Transverse colon (tissue), 4 donors: ENCODE data around the gene GALNT9. TPM values are rescaled to one million over a fixed set of nuclear protein-coding genes. Genes with fewer than 3 reads are reported as not detected.
"Not testable (repeated sequence)": the region's sequence is repeated elsewhere in the genome, so short reads cannot be mapped to it uniquely, and the experiment has no call there.

Source experiments
- DNase-seq: peaks from one replicate; pipeline ENCODE4 v3.0.0-alpha.2; 2019
- H3K27ac ChIP-seq, 4 donors: fragments of 200-600 bp; sonication (generic); 2 replicates each; pipeline ENCODE4 v1.5.1; 2016 to 2018; ENCODE audit warnings: inconsistent platforms in 4 of 4
- H3K27me3 ChIP-seq: fragments of 200-600 bp; sonication (generic); 2 replicates; pipeline ENCODE4 v1.5.1; 2017; ENCODE audit warnings: inconsistent platforms
- H3K36me3 ChIP-seq, 4 donors: fragments of 200-600 bp; sonication (generic); 2 replicates each; pipeline ENCODE4 v1.5.1; 2017 to 2019; ENCODE audit warnings: inconsistent platforms in 4 of 4
- H3K4me1 ChIP-seq, 4 donors: fragments of 200-600 bp; sonication (generic); 2 replicates each; pipeline ENCODE4 v1.5.1; 2017 to 2020; ENCODE audit warnings: inconsistent platforms in 4 of 4
- H3K4me3 ChIP-seq, 4 donors: fragments of 200-600 bp; sonication (generic); 1 replicate in 1 of 4; 2 replicates in 3 of 4; pipeline versions ENCODE4 v1.5.1 to v1.6.1; 2017 to 2019; ENCODE audit warnings: inconsistent platforms in 4 of 4
- H3K9me3 ChIP-seq, 2 donors: fragments of 200-600 bp; sonication (generic); 2 replicates each; pipeline ENCODE4 v1.5.1; 2017 to 2019; ENCODE audit warnings: inconsistent platforms in 2 of 2
- CTCF ChIP-seq, 5 experiments: fragments of 200-600 bp in 3 of 5; fragments of 450-650 bp in 2 of 5; sonication (generic) in 3 of 5; IDR thresholded peaks; 1 replicate in 2 of 5; 2 replicates in 3 of 5; pipeline ENCODE4 v1.5.1; 2016 to 2017; ENCODE audit warnings: antibody characterized with exemption in 5 of 5, inconsistent platforms in 3 of 5, mild to moderate bottlenecking in 2 of 5, moderate library complexity in 1 of 5
- EP300 ChIP-seq: sonication (generic); formaldehyde crosslinking; IDR thresholded peaks from one replicate; pipeline ENCODE4 v1.6.1; 2017; ENCODE audit warnings: antibody characterized with exemption, low read depth
- POLR2A ChIP-seq: fragments of 450-650 bp; IDR thresholded peaks from one replicate; pipeline ENCODE4 v1.6.1; 2016; ENCODE audit warnings: antibody characterized with exemption, mild to moderate bottlenecking, moderate library complexity
- POLR2AphosphoS5 ChIP-seq, 3 donors: sonication (generic); formaldehyde crosslinking; IDR thresholded peaks; one replicate each; pipeline ENCODE4 v1.6.1; 2016; ENCODE audit warnings: antibody characterized with exemption in 3 of 3
- WGBS, 2 donors: methylation state at CpG; one replicate each; pipeline ENCODE4 v1.1.5; 2018; ENCODE audit warnings: low coverage in 1 of 2; 5-methylcytosine and 5-hydroxymethylcytosine counted together
- in situ Hi-C, 4 donors: fragments of 200-750 bp; cut with MboI; loops; one replicate each; pipeline versions ENCODE4 v1.15.0 to v1.15.1; 2017; ENCODE audit warnings: low sequenced_read_pairs in 3 of 4, low pct_ligation_motif_present in 1 of 4, low pct_unique_long_range_greater_than_20kb in 1 of 4
- intact Hi-C: fragments of 100-400 bp; cut with DNase I; formaldehyde crosslinking; loops from one replicate; pipeline ENCODE4 v1.15.1; 2023; ENCODE audit warnings: low total_unique reads
- total RNA-seq, 4 donors: library from RNA; depleted of rRNA; stranded (reverse); fragments of >200 nt; gene quantifications; one replicate each; pipeline ENCODE4 v1.1.0, GENCODE V29; 2016

Gene GALNT9
- total RNA-seq, 4 donors from 2014 or later: 0.82 to 4.5 TPM; not detected in 2

GRCh38 chr12:132255642-132256041 lies 73.7 kb downstream of the GALNT9 start:
- intact Hi-C loops (no loop called here), in situ Hi-C loops (no loop called here)
- Histone ChIP-seq H3K36me3 (no peaks in the 10 kb centered on the region), H3K4me3 (no peak overlapping the region), H3K27ac (no peak overlapping the region), H3K27me3 (no peaks in the 10 kb centered on the region), H3K9me3 (no peaks in the 10 kb centered on the region), H3K4me1 (no peaks in the 10 kb centered on the region)
- 84 to 90% methylated on average over 3 to 20 of the region's 20 CpGs for WGBS, 2 donors
- DNase-seq: no peak
- no peak for TF ChIP-seq POLR2AphosphoS5 (IDR thresholded peaks at IDR 0.05)

- 66 to 72% methylated on average over 12 to 18 of the region's 18 CpGs for WGBS, 2 donors
- DNase-seq: no peak
- Histone ChIP-seq H3K9me3 (no peaks in the 10 kb centered on the region), H3K27me3 (no peaks in the 10 kb centered on the region), H3K36me3 (no peaks in the 10 kb centered on the region), H3K4me1 (no peaks in the 10 kb centered on the region), H3K4me3 (no peak overlapping the region), H3K27ac (no peak overlapping the region)
- intact Hi-C loops: no loop called here
- in situ Hi-C loops: no loop called here
- TF ChIP-seq POLR2A: no peak
- TF ChIP-seq POLR2AphosphoS5 (IDR thresholded peaks at IDR 0.05): no peak
- TF ChIP-seq EP300: no peak
- no peak for TF ChIP-seq CTCF (IDR thresholded peaks at IDR 0.05)
These were observed 75.5 kb downstream of the GALNT9 start for GRCh38 chr12:132253698-132254480.

GRCh38 chr12:132252981-132253380 lies 76.4 kb downstream of the GALNT9 start:
- H3K9me3 ChIP-seq, H3K27ac ChIP-seq, in situ Hi-C loops, intact Hi-C loops, H3K27me3 ChIP-seq, H3K36me3 ChIP-seq, H3K4me1 ChIP-seq, H3K4me3 ChIP-seq, DNase-seq: not testable (repeated sequence)
- 74% methylated on average over 3 of the region's 5 CpGs; no CpG with 5 or more reads in 1 of the 2 donors for WGBS, 2 donors

GRCh38 chr12:132251741-132252490 lies 77.5 kb downstream of the GALNT9 start:
- TF ChIP-seq POLR2AphosphoS5 (IDR thresholded peaks at IDR 0.05) (no peak), POLR2A (no peak), CTCF (IDR thresholded peaks at IDR 0.05) (no peak), EP300 (no peak)
- intact Hi-C loops: no loop called here

GRCh38 chr12:132251310-132251709 lies 78.1 kb downstream of the GALNT9 start:
- TF ChIP-seq POLR2A: no peak
- TF ChIP-seq EP300: no peak
- TF ChIP-seq POLR2AphosphoS5 (IDR thresholded peaks at IDR 0.05): no peak
- no peak for TF ChIP-seq CTCF (IDR thresholded peaks at IDR 0.05)
- H3K9me3 ChIP-seq: no peaks in the 10 kb centered on the region
- no peak overlapping the region for H3K27ac ChIP-seq
- DNase-seq: no peak
- 76 to 81% methylated on average over 7 to 18 of the region's 18 CpGs for WGBS, 2 donors
- in situ Hi-C loops: no loop called here
- H3K27me3 ChIP-seq: no peaks in the 10 kb centered on the region
- no peaks in the 10 kb centered on the region for H3K4me1 ChIP-seq
- no peak overlapping the region for H3K4me3 ChIP-seq
- intact Hi-C loops: no loop called here
- no peaks in the 10 kb centered on the region for H3K36me3 ChIP-seq

More at GRCh38 chr12:132251741-132252490, 77.5 kb downstream of the GALNT9 start:
- no peak overlapping the region for H3K4me3 ChIP-seq
- no peaks in the 10 kb centered on the region for H3K9me3 ChIP-seq
- in situ Hi-C loops: no loop called here
- no peaks in the 10 kb centered on the region for H3K36me3 ChIP-seq
- 80 to 90% methylated on average over 1 to 21 of the region's 21 CpGs for WGBS, 2 donors
- H3K27ac ChIP-seq: no peak overlapping the region
- DNase-seq: no peak
- H3K4me1 ChIP-seq: no peaks in the 10 kb centered on the region
- H3K27me3 ChIP-seq: no peaks in the 10 kb centered on the region
